Naive thymus-derived CD4-positive, alpha-beta T cell (primary cell): Measurements from ENCODE around the gene CAMTA2. TPM values are rescaled to one million over a fixed set of nuclear protein-coding genes. Genes with fewer than 3 reads are reported as not detected.

ENCODE experiments used
- ATAC-seq: fragments of 150-1000 bp; cut with Tn5 transposase; 2 replicates; pipeline ENCODE4 v1.10.0; 2021; ENCODE audit warnings: mild to moderate bottlenecking, moderate library complexity
- CTCF ChIA-PET: fragments of 350-600 bp; sonication (Branson Sonifier 250); formaldehyde crosslinking; loops from one replicate; lab custom pipeline; 2021; ENCODE audit warnings: antibody characterized with exemption; lab: Charles Lee
- POLR2A ChIA-PET: fragments of 350-600 bp; sonication (Branson Sonifier 250); formaldehyde crosslinking; loops from one replicate; lab custom pipeline; 2021; ENCODE audit warnings: antibody characterized with exemption, inconsistent platforms; lab: Charles Lee
- DNase-seq, 9 donors: peaks; one replicate each; pipeline versions ENCODE4 v3.0.0 to v3.0.0-alpha.2; 2020 to 2022; ENCODE audit warnings: mixed read lengths in 1 of 9
- H3K27ac ChIP-seq: one replicate; pipeline ENCODE4 v1.7.0; 2013; ENCODE audit warnings: mild to moderate bottlenecking, low read depth, low read length, moderate library complexity
- H3K27me3 ChIP-seq, 2 donors: one replicate each; pipeline ENCODE4 v1.7.0; 2013; ENCODE audit warnings: low read length in 2 of 2, mild to moderate bottlenecking in 2 of 2, moderate library complexity in 2 of 2; ENCODE audit not compliant: control insufficient read depth in 2 of 2, insufficient read depth in 2 of 2
- H3K36me3 ChIP-seq, 3 experiments: 1 replicate in 2 of 3; 2 replicates in 1 of 3; pipeline ENCODE4 v1.7.0; 2013; ENCODE audit warnings: low read length in 3 of 3, mild to moderate bottlenecking in 3 of 3, moderate library complexity in 1 of 3; ENCODE audit not compliant: insufficient read depth in 3 of 3, control insufficient read depth in 2 of 3
- H3K4me1 ChIP-seq, 2 donors: one replicate each; pipeline ENCODE4 v1.7.0; 2013; ENCODE audit warnings: low read length in 2 of 2, mild to moderate bottlenecking in 2 of 2, moderate library complexity in 1 of 2; ENCODE audit not compliant: control insufficient read depth in 2 of 2, insufficient read depth in 2 of 2
- H3K4me3 ChIP-seq: 2 replicates; pipeline ENCODE4 v1.7.0; 2013; ENCODE audit warnings: mild to moderate bottlenecking, low read length
- H3K9me3 ChIP-seq, 3 experiments: 1 replicate in 2 of 3; 2 replicates in 1 of 3; pipeline ENCODE4 v1.7.0; 2013; ENCODE audit warnings: low read length in 3 of 3; ENCODE audit not compliant: control insufficient read depth in 2 of 3
- H3K27ac Mint-ChIP-seq, 9 donors: one replicate each; pipeline ENCODE4 v1.8.0; 2020 to 2022; ENCODE audit warnings: mixed read lengths in 9 of 9, mild to moderate bottlenecking in 8 of 9, moderate library complexity in 5 of 9, inconsistent platforms in 2 of 9
- H3K27me3 Mint-ChIP-seq, 5 donors: one replicate each; pipeline ENCODE4 v1.8.0; 2021 to 2022; ENCODE audit warnings: mixed read lengths in 5 of 5, mild to moderate bottlenecking in 1 of 5
- H3K36me3 Mint-ChIP-seq, 5 donors: one replicate each; pipeline ENCODE4 v1.8.0; 2020 to 2022; ENCODE audit warnings: mixed read lengths in 5 of 5, mild to moderate bottlenecking in 3 of 5, inconsistent platforms in 1 of 5
- H3K4me1 Mint-ChIP-seq, 7 donors: one replicate each; pipeline ENCODE4 v1.8.0; 2020 to 2022; ENCODE audit warnings: mixed read lengths in 7 of 7, mild to moderate bottlenecking in 3 of 7, inconsistent platforms in 1 of 7
- H3K4me3 Mint-ChIP-seq, 10 donors: one replicate each; pipeline ENCODE4 v1.8.0; 2020 to 2022; ENCODE audit warnings: mild to moderate bottlenecking in 10 of 10, mixed read lengths in 10 of 10, moderate library complexity in 6 of 10, inconsistent platforms in 2 of 10
- H3K9me3 Mint-ChIP-seq, 11 donors: one replicate each; pipeline ENCODE4 v1.8.0; 2020 to 2022; ENCODE audit warnings: mixed read lengths in 11 of 11, mild to moderate bottlenecking in 4 of 11, inconsistent platforms in 1 of 11, moderate library complexity in 1 of 11
- intact Hi-C, 2 donors: fragments of 100-400 bp; cut with micrococcal nuclease; formaldehyde crosslinking; loops; one replicate each; pipeline ENCODE4 v1.15.1; 2023
- polyA plus RNA-seq, 2 donors: library from polyadenylated mRNA; unstranded; fragments of 300-500 nt; fragmentation: Illumina TruSeq; gene quantifications; one replicate each; pipeline ENCODE4 v1.2.3, GENCODE V29; 2021
- total RNA-seq, 6 experiments: library from RNA in 5 of 6; stranded (reverse) in 5 of 6; gene quantifications; 1 replicate in 5 of 6; 2 replicates in 1 of 6; pipeline ENCODE4 v1.2.3 and lab custom pipeline; 2021 to 2026

The CAMTA2 gene
- total and polyA plus RNA-seq, 7 experiments from 2014 or later, result 9.7 to 90.0 (median 61.1) TPM

DNA sequence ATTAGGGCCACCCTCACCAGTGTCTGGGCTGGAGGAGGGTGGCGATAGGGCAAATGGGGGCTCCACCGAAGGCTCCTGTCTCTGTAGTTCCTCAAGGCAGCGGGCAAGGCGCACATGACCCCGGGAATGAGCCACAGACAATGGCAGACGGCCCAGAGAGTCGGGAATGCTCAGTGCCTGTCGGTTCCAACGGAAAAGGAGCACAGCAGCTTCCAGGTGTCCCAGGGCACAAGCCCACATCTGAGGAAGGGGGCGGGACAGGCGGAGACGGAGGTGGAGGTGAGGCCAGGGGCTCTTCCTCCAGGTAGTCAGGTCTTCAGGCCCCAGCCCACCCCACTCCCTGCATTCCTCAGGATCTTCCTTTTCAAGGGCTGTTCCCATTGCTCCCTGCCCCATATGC, 14.7 kb downstream of the CAMTA2 start:
- Histone ChIP-seq H3K9me3 (no peaks in the 10 kb centered on the region), H3K4me3 (no peak overlapping the region), H3K4me1 (peaks cover 10 to 15% of the 10 kb centered on the region in 2 donors), H3K36me3 (peaks cover 2 to 75% (median 26%) of the 10 kb centered on the region in 3 experiments), H3K27me3 (no peaks in the 10 kb centered on the region), H3K27ac (no peak overlapping the region)
- ChIA-PET POLR2A (interaction anchor here (0.6 to 10.3 kb wide), 3 partner anchors 25 to 34 kb away, joined by 3 to 278 read pairs (median 135); partner anchors contain the start of genes ENO3, PFN1, RNF167 and SLC25A11), CTCF (no interaction called here)
- H3K9me3 Mint-ChIP-seq, result peaks cover 0 to 2% (median 0%) of the 10 kb centered on the region in 11 donors
- intact Hi-C loops, result no loop called here
- H3K27ac Mint-ChIP-seq, result peak overlapping the region in 2 of 9 donors; percentile 30 to 54
- H3K4me1 Mint-ChIP-seq, result peaks cover 9 to 30% (median 16%) of the 10 kb centered on the region in 7 donors
- DNase-seq, result no peak
- no peak for ATAC-seq
- H3K36me3 Mint-ChIP-seq, result peaks cover 0 to 36% (median 16%) of the 10 kb centered on the region in 5 donors
- no peaks in the 10 kb centered on the region for H3K27me3 Mint-ChIP-seq
- no peak overlapping the region for H3K4me3 Mint-ChIP-seq

- ChIA-PET CTCF (no interaction called here), POLR2A (interaction anchor here (1.0 to 10.3 kb wide), 3 partner anchors 24 to 105 kb away, joined by 4 to 278 read pairs (median 135); partner anchors contain the start of genes ENO3, PFN1, RNF167 and SLC25A11)
- H3K27me3 Mint-ChIP-seq, result no peaks in the 10 kb centered on the region
- DNase-seq, result no peak
- H3K4me1 Mint-ChIP-seq, result peaks cover 9 to 30% (median 16%) of the 10 kb centered on the region in 7 donors
- H3K4me3 Mint-ChIP-seq, result no peak overlapping the region
- peak overlapping the region in 2 of 9 donors; percentile 30 to 51 for H3K27ac Mint-ChIP-seq
- H3K9me3 Mint-ChIP-seq, result peaks cover 0 to 2% (median 0%) of the 10 kb centered on the region in 11 donors
- no peak overlapping the region for H3K27ac ChIP-seq
- H3K27me3 ChIP-seq, result no peaks in the 10 kb centered on the region
- H3K36me3 Mint-ChIP-seq, result peaks cover 0 to 32% (median 13%) of the 10 kb centered on the region in 5 donors
- intact Hi-C loops, result no loop called here
- no peaks in the 10 kb centered on the region for H3K9me3 ChIP-seq
- no peak overlapping the region for H3K4me3 ChIP-seq
- peaks cover 10 to 15% of the 10 kb centered on the region in 2 donors for H3K4me1 ChIP-seq
- H3K36me3 ChIP-seq, result peaks cover 0 to 74% (median 22%) of the 10 kb centered on the region in 3 experiments
- no peak for ATAC-seq
These were observed 15.2 kb downstream of the CAMTA2 start for GRCh38 chr17:4972322-4972721.

DNA sequence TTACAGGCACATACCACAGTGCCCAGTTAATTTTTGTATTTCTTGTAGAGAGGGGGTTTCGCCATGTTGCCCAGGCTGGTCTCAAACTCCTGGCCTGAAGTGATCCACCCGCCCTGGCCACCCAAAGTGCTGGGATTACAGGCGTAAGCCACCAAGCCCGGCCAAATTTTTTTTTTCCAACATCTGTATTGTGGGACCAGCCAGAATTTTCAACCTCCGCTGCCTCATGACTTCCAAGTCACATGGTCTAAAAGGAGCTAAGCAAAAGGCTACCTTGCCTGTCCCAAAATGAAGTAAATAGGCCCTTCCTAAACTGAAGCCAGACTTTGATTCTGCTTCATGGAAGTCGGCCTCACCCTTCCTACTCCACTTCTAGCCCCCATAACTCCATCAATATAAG, 15.6 kb downstream of the CAMTA2 start:
- Mint-ChIP-seq H3K36me3 (peaks cover 0 to 29% (median 13%) of the 10 kb centered on the region in 5 donors), H3K27me3 (no peaks in the 10 kb centered on the region), H3K27ac (peak overlapping the region in 3 of 9 donors; percentile 18 to 70 (median 25)), H3K4me1 (peaks cover 9 to 30% (median 16%) of the 10 kb centered on the region in 7 donors), H3K9me3 (peaks cover 0 to 2% (median 0%) of the 10 kb centered on the region in 11 donors), H3K4me3 (no peak overlapping the region)
- ATAC-seq (no peak), DNase-seq (no peak)
- H3K4me1 ChIP-seq, result peaks cover 10 to 15% of the 10 kb centered on the region in 2 donors
- H3K36me3 ChIP-seq, result peaks cover 0 to 70% (median 18%) of the 10 kb centered on the region in 3 experiments
- ChIA-PET CTCF (interaction anchor here (1.4 kb wide), 1 partner anchor 9 kb away, joined by 4 read pairs; no protein-coding TSS in a partner anchor), POLR2A (interaction anchor here (1.0 to 10.3 kb wide), 5 partner anchors 8 to 106 kb away, joined by 4 to 278 read pairs (median 5); partner anchors contain the start of genes ENO3, PFN1, RNF167 and SLC25A11)
- H3K4me3 ChIP-seq, result no peak overlapping the region
- no peaks in the 10 kb centered on the region for H3K9me3 ChIP-seq
- H3K27me3 ChIP-seq, result no peaks in the 10 kb centered on the region
- no peak overlapping the region for H3K27ac ChIP-seq
- intact Hi-C loops, result no loop called here

- no peaks in the 10 kb centered on the region for H3K27me3 ChIP-seq
- ChIA-PET CTCF (interaction anchor here (0.8 to 1.3 kb wide), 7 partner anchors 18 to 67 kb away, joined by 3 to 6 read pairs (median 4); partner anchors contain the start of genes CAMTA2 and CHRNE), POLR2A (interaction anchor here (1.6 to 10.3 kb wide), 3 partner anchors 22 to 61 kb away, joined by 5 to 278 read pairs (median 135); partner anchors contain the start of genes ENO3, PFN1, RNF167 and SLC25A11)
- Mint-ChIP-seq H3K9me3 (peaks cover 0 to 2% (median 0%) of the 10 kb centered on the region in 11 donors), H3K4me3 (peak overlapping the region in 5 of 10 donors; percentile 2 to 51 (median 39)), H3K27me3 (no peaks in the 10 kb centered on the region), H3K27ac (peak overlapping the region in 7 of 9 donors; percentile 14 to 81 (median 51)), H3K4me1 (peaks cover 19 to 35% (median 24%) of the 10 kb centered on the region in 7 donors), H3K36me3 (peaks cover 2 to 36% (median 10%) of the 10 kb centered on the region in 5 donors)
- DNase-seq (no peak), ATAC-seq (no peak)
- peaks cover 0 to 60% (median 12%) of the 10 kb centered on the region in 3 experiments for H3K36me3 ChIP-seq
- intact Hi-C loops, result no loop called here
- no peak overlapping the region for H3K27ac ChIP-seq
- no peak overlapping the region for H3K4me3 ChIP-seq
- peaks cover 17 to 22% of the 10 kb centered on the region in 2 donors for H3K4me1 ChIP-seq
- H3K9me3 ChIP-seq, result no peaks in the 10 kb centered on the region
These were observed 17.2 kb downstream of the CAMTA2 start for GRCh38 chr17:4970273-4970672.

GRCh38 chr17:4969551-4970173, 17.8 kb downstream of the CAMTA2 start:
- ChIA-PET CTCF (interaction anchor here (0.6 to 3.1 kb wide), 7 partner anchors 11 to 150 kb away, joined by 3 to 13 read pairs (median 4); partner anchors contain the start of gene CHRNE), POLR2A (interaction anchor here (3.1 to 10.3 kb wide), 4 partner anchors 11 to 31 kb away, joined by 21 to 278 read pairs (median 92); partner anchors contain the start of genes CAMTA2, ENO3, PFN1 and RNF167)
- Histone ChIP-seq H3K36me3 (peaks cover 0 to 54% (median 12%) of the 10 kb centered on the region in 3 experiments), H3K4me3 (no peak overlapping the region), H3K27ac (peak overlapping the region; percentile 23), H3K27me3 (no peaks in the 10 kb centered on the region), H3K4me1 (peaks cover 17 to 22% of the 10 kb centered on the region in 2 donors), H3K9me3 (no peaks in the 10 kb centered on the region)
- Mint-ChIP-seq H3K9me3 (peaks cover 0 to 2% (median 0%) of the 10 kb centered on the region in 11 donors), H3K36me3 (peaks cover 3 to 38% (median 9%) of the 10 kb centered on the region in 5 donors), H3K27me3 (no peaks in the 10 kb centered on the region), H3K4me1 (peaks cover 15 to 36% (median 24%) of the 10 kb centered on the region in 7 donors), H3K27ac (peak overlapping the region in 3 of 9 donors; percentile 32 to 79 (median 76)), H3K4me3 (no peak overlapping the region)
- intact Hi-C loops, result loop anchor here (5.0 kb wide), 2 partner anchors 143 to 602 kb away; partner anchors contain the start of genes UBE2G1 (in 1 of the 2) and ZNF232 (in 1 of the 2)
- DNase-seq, result peak in 1 of 9 donors; percentile 43
- ATAC-seq, result no peak

DNA sequence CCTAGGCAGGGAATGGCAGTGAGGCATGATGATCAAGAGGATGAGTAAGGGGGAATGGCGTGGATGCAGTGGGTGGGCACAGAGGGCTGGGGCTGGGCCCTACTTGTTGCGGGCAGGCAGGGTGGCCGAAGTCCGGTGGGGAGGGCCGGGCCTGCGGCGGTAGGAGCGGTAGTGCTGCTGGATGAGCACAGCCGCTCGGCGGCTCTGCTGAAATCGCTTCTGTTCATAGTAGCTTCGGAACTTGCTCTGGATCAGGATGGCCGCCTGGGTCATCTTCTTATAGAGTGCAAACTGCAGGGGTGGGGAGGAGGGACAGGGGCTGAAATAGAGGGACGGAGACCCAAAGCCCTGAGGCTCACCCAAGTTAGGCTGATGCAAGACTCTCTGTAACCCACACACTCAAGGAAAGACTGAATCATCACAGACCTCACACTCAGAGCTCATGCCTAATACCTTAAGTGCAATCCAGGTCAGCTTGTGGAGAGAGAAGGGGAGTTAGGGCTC, 18.4 kb downstream of the CAMTA2 start:
- H3K4me3 Mint-ChIP-seq, result no peak overlapping the region
- H3K36me3 ChIP-seq, result peaks cover 0 to 49% (median 8%) of the 10 kb centered on the region in 3 experiments
- CTCF ChIA-PET, result interaction anchor here (0.6 to 3.1 kb wide), 6 partner anchors 12 to 149 kb away, joined by 3 to 13 read pairs (median 4); partner anchors contain the start of gene CHRNE

More for the DNA sequence above, 18.4 kb downstream of the CAMTA2 start:
- POLR2A ChIA-PET, result interaction anchor here (1.4 to 10.3 kb wide), 5 partner anchors 11 to 257 kb away, joined by 3 to 278 read pairs (median 50); partner anchors contain the start of genes CAMTA2, ENO3, PFN1 and RNF167
- ATAC-seq, result no peak
- Histone ChIP-seq H3K4me3 (no peak overlapping the region), H3K4me1 (peaks cover 17 to 22% of the 10 kb centered on the region in 2 donors), H3K27me3 (no peaks in the 10 kb centered on the region), H3K9me3 (no peaks in the 10 kb centered on the region), H3K27ac (peak overlapping the region; percentile 79)
- DNase-seq, result peak in 1 of 9 donors; percentile 55
- intact Hi-C loops, result loop anchor here (5.0 kb wide), 2 partner anchors 143 to 602 kb away; partner anchors contain the start of genes UBE2G1 (in 1 of the 2) and ZNF232 (in 1 of the 2)
- Mint-ChIP-seq H3K36me3 (peaks cover 3 to 39% (median 9%) of the 10 kb centered on the region in 5 donors), H3K9me3 (peaks cover 0 to 2% (median 0%) of the 10 kb centered on the region in 11 donors), H3K27ac (peak overlapping the region in 3 of 9 donors; percentile 32 to 79 (median 76)), H3K27me3 (no peaks in the 10 kb centered on the region), H3K4me1 (peaks cover 15 to 34% (median 22%) of the 10 kb centered on the region in 7 donors)
